ENCODE data around the gene SYCE3.
A peak's percentile ranks its signal among the peaks of the same experiment; 100 is the strongest.
"Not testable (repeated sequence)": the region's sequence is repeated elsewhere in the genome, so short reads cannot be mapped to it uniquely, and the experiment has no call there.

The SYCE3 gene

GRCh38 chr22:50548921-50549790 lies 13.6 kb downstream of the SYCE3 start:
- DNase-seq (ENCODE audit: low read depth) = no peak

- no peak for DNase-seq (ENCODE audit: low read depth)
Measured at GRCh38 chr22:50548040-50548920, 14.4 kb downstream of the SYCE3 start.

GRCh38 chr22:50547263-50547985 lies 15.3 kb downstream of the SYCE3 start:
- no peak for DNase-seq (ENCODE audit: low read depth)

GRCh38 chr22:50546326-50547262 lies 16.1 kb downstream of the SYCE3 start:
- DNase-seq (ENCODE audit: low read depth) = no peak

GRCh38 chr22:50545522-50546325 lies 17.0 kb downstream of the SYCE3 start, which contains the start of gene KLHDC7B:
Gene KLHDC7B (plus strand): TSS chr22:50545899. CDS start chr22:50546244, 345 bp downstream.
- no peak for DNase-seq (ENCODE audit: low read depth)

- DNase-seq (ENCODE audit: low read depth) = no peak
Measured at GRCh38 chr22:50544746-50545253, 17.9 kb downstream of the SYCE3 start.

- peak; percentile 77 for DNase-seq (ENCODE audit: low read depth)
Measured at GRCh38 chr22:50544078-50544745, 18.5 kb downstream of the SYCE3 start.

GRCh38 chr22:50542416-50542927 lies 20.2 kb downstream of the SYCE3 start:
- DNase-seq (ENCODE audit: low read depth) = no peak

GRCh38 chr22:50541667-50542026 lies 21.1 kb downstream of the SYCE3 start:
- not testable (repeated sequence) for DNase-seq (ENCODE audit: low read depth)

GRCh38 chr22:50540381-50540780 lies 22.3 kb downstream of the SYCE3 start:
- DNase-seq (ENCODE audit: low read depth) = no peak

- no peak for DNase-seq (ENCODE audit: low read depth)
Measured at GRCh38 chr22:50537765-50538164, 25.0 kb downstream of the SYCE3 start.

GRCh38 chr22:50536226-50536625 lies 26.5 kb downstream of the SYCE3 start:
- DNase-seq (ENCODE audit: low read depth) = no peak

GRCh38 chr22:50535113-50535512 lies 27.6 kb downstream of the SYCE3 start:
- DNase-seq (ENCODE audit: low read depth) = no peak

- not testable (repeated sequence) for DNase-seq (ENCODE audit: low read depth)
Measured at GRCh38 chr22:50533856-50534711, 28.6 kb downstream of the SYCE3 start.

GRCh38 chr22:50532824-50533796 lies 29.6 kb downstream of the SYCE3 start:
- DNase-seq (ENCODE audit: low read depth) = no peak

GRCh38 chr22:50531962-50532674 lies 30.6 kb downstream of the SYCE3 start:
- DNase-seq (ENCODE audit: low read depth) = no peak

All from stimulated activated CD8-positive, alpha-beta memory T cell treated with anti-CD3 and anti-CD28 coated beads, Interleukin-4, amount 100 ng/mL, for 24 hours (primary cell).